Small intestine (tissue), 7 donors: ENCODE measurements around the gene SIX1. TPM values are rescaled to one million over a fixed set of nuclear protein-coding genes. Genes with fewer than 3 reads are reported as not detected.

Experiments used
- DNase-seq, 2 donors: peaks; one replicate each; pipeline versions ENCODE4 v3.0.0 to v3.0.0-alpha.2; 2013
- FAIRE-seq: peaks from 2 replicates; lab custom pipeline; 2012; peaks lifted over from hg19 to GRCh38; lab: Jason Lieb, UNC
- H3K27ac ChIP-seq, 3 donors: one replicate each; pipeline ENCODE4 v1.5.1; 2013; ENCODE audit warnings: low read length in 2 of 3, mild to moderate bottlenecking in 2 of 3, control low read depth in 1 of 3, inconsistent platforms in 1 of 3, low read depth in 1 of 3, moderate library complexity in 1 of 3
- H3K27me3 ChIP-seq, 3 donors: one replicate each; pipeline ENCODE4 v1.6.1; 2013; ENCODE audit warnings: low read length in 3 of 3, inconsistent platforms in 1 of 3; ENCODE audit not compliant: control insufficient read depth in 3 of 3, insufficient read depth in 3 of 3
- H3K36me3 ChIP-seq, 3 donors: one replicate each; pipeline ENCODE4 v1.6.1; 2013; ENCODE audit warnings: low read length in 3 of 3, inconsistent platforms in 1 of 3, low read depth in 1 of 3, mild to moderate bottlenecking in 1 of 3, moderate library complexity in 1 of 3; ENCODE audit not compliant: control insufficient read depth in 3 of 3, insufficient read depth in 2 of 3
- H3K4me1 ChIP-seq, 3 donors: one replicate each; pipeline ENCODE4 v1.6.1; 2013; ENCODE audit warnings: low read length in 2 of 3, inconsistent platforms in 1 of 3, low read depth in 1 of 3, mild to moderate bottlenecking in 1 of 3, moderate library complexity in 1 of 3; ENCODE audit not compliant: control insufficient read depth in 3 of 3, insufficient read depth in 2 of 3
- H3K4me3 ChIP-seq, 3 donors: one replicate each; pipeline ENCODE4 v1.5.1; 2013; ENCODE audit warnings: low read length in 3 of 3, control low read depth in 1 of 3, inconsistent platforms in 1 of 3, low read depth in 1 of 3, mild to moderate bottlenecking in 1 of 3, moderate library complexity in 1 of 3
- H3K9me3 ChIP-seq, 2 donors: one replicate each; pipeline ENCODE4 v1.6.1; 2013; ENCODE audit warnings: low read depth in 1 of 2, low read length in 1 of 2; ENCODE audit not compliant: control insufficient read depth in 2 of 2, insufficient read depth in 1 of 2
- WGBS, 3 donors: extraction: QIAGEN DNeasy Blood & Tissue Kit; methylation state at CpG; one replicate each; pipeline ENCODE4 v1.1.7; 2013; 5-methylcytosine and 5-hydroxymethylcytosine counted together
- polyA plus RNA-seq, 4 donors: library from polyadenylated mRNA; stranded (reverse) in 3 of 4; unstranded in 1 of 4; fragments of 200-250 nt in 3 of 4; fragments of 120-200 nt in 1 of 4; gene quantifications; one replicate each; pipeline versions ENCODE4 v1.2.1 to v1.2.3, GENCODE V29; 2013
- donor health status: healthy with polysubstance abuse.
- donor health status: control.
- donor health status: control.
- donor health status: Bipolar disorder and iron deficiency.
- donor health status: healthy.

Gene SIX1
- polyA plus RNA-seq, 4 donors, result 0.18 to 0.32 (median 0.27) TPM; not detected in 1

DNA sequence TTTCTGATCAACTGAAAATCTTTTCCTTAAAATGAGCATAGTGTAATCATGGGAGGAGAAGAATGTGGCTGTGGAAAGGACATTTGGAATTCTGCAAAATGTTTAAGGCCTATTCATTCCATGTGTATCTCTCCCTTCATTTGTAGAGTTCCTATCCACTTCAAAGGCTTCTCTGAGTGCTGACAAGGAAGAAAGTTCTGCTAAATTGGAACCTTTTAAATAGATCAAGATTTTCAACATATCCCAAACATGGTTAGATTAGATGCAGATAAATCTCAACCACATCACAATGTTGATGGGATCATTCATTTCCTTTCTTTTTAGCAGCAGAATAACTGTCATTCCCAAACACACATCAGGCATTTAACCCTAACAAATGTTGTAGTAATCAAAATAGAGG lies 28.4 kb upstream of the SIX1 start:
- FAIRE-seq, result no peak
- H3K36me3 ChIP-seq, result no peaks in the 10 kb centered on the region
- no peaks in the 10 kb centered on the region for H3K9me3 ChIP-seq
- no peaks in the 10 kb centered on the region for H3K27me3 ChIP-seq
- no peaks in the 10 kb centered on the region for H3K4me1 ChIP-seq
- no peak overlapping the region for H3K4me3 ChIP-seq
- DNase-seq, result no peak
- H3K27ac ChIP-seq, result no peak overlapping the region

GRCh38 chr14:60670989-60671388 lies 21.7 kb upstream of the SIX1 start:
- FAIRE-seq, result no peak
- 84 to 88% (median 85%) methylated on average over 3 of the region's 3 CpGs for WGBS, 3 donors
- no peaks in the 10 kb centered on the region for H3K9me3 ChIP-seq
- H3K27me3 ChIP-seq, result no peaks in the 10 kb centered on the region
- no peak overlapping the region for H3K27ac ChIP-seq
- H3K4me1 ChIP-seq, result no peaks in the 10 kb centered on the region
- DNase-seq, result no peak
- H3K36me3 ChIP-seq, result no peaks in the 10 kb centered on the region
- H3K4me3 ChIP-seq, result no peak overlapping the region

GRCh38 chr14:60668431-60669112 lies 19.3 kb upstream of the SIX1 start:
- Histone ChIP-seq H3K4me1 (no peaks in the 10 kb centered on the region), H3K36me3 (no peaks in the 10 kb centered on the region), H3K27me3 (peaks cover 0 to under 1% (median 0%) of the 10 kb centered on the region in 3 donors), H3K4me3 (no peak overlapping the region), H3K9me3 (no peaks in the 10 kb centered on the region), H3K27ac (no peak overlapping the region)
- FAIRE-seq (no peak), DNase-seq (no peak)
- 74 to 80% (median 78%) methylated on average over 5 of the region's 5 CpGs for WGBS, 3 donors

GRCh38 chr14:60665177-60665550 lies 15.9 kb upstream of the SIX1 start:
- H3K4me3 ChIP-seq, result no peak overlapping the region
- no peak overlapping the region for H3K27ac ChIP-seq
- DNase-seq (no peak), FAIRE-seq (no peak)
- H3K36me3 ChIP-seq, result no peaks in the 10 kb centered on the region
- H3K4me1 ChIP-seq, result no peaks in the 10 kb centered on the region
- H3K9me3 ChIP-seq, result no peaks in the 10 kb centered on the region
- H3K27me3 ChIP-seq, result peaks cover 0 to 20% (median 4%) of the 10 kb centered on the region in 3 donors
- 45 to 53% (median 51%) methylated on average over 3 of the region's 3 CpGs for WGBS, 3 donors

GRCh38 chr14:60662982-60663381 lies 13.7 kb upstream of the SIX1 start:
- Histone ChIP-seq H3K4me1 (no peaks in the 10 kb centered on the region), H3K27ac (no peak overlapping the region), H3K27me3 (peaks cover 0 to 31% (median 12%) of the 10 kb centered on the region in 3 donors), H3K36me3 (no peaks in the 10 kb centered on the region), H3K4me3 (no peak overlapping the region), H3K9me3 (no peaks in the 10 kb centered on the region)
- WGBS, 3 donors, result 59 to 83% (median 59%) methylated on average over 1 of the region's 1 CpG
- DNase-seq (no peak), FAIRE-seq (no peak)

- Histone ChIP-seq H3K4me1 (peaks cover 0 to 4% (median under 1%) of the 10 kb centered on the region in 3 donors), H3K4me3 (no peak overlapping the region), H3K36me3 (no peaks in the 10 kb centered on the region), H3K27me3 (peaks cover 0 to 43% (median 22%) of the 10 kb centered on the region in 3 donors), H3K27ac (no peak overlapping the region), H3K9me3 (no peaks in the 10 kb centered on the region)
- FAIRE-seq (no peak), DNase-seq (no peak)
- WGBS, 3 donors, result 13 to 47% (median 27%) methylated on average over 1 of the region's 1 CpG
Observed at GRCh38 chr14:60661721-60662120, 12.4 kb upstream of the SIX1 start.

GRCh38 chr14:60658909-60659585 lies 9.8 kb upstream of the SIX1 start:
- DNase-seq (no peak), FAIRE-seq (no peak)
- 15 to 41% (median 22%) methylated on average over 4 of the region's 4 CpGs for WGBS, 3 donors
- Histone ChIP-seq H3K27ac (no peak overlapping the region), H3K9me3 (no peaks in the 10 kb centered on the region), H3K4me1 (peaks cover 0 to 11% (median 7%) of the 10 kb centered on the region in 3 donors), H3K36me3 (no peaks in the 10 kb centered on the region), H3K27me3 (peaks cover 0 to 69% (median 38%) of the 10 kb centered on the region in 3 donors), H3K4me3 (no peak overlapping the region)

GRCh38 chr14:60658211-60658690 lies 9.0 kb upstream of the SIX1 start:
- Histone ChIP-seq H3K27ac (no peak overlapping the region), H3K4me1 (peaks cover 0 to 11% (median 7%) of the 10 kb centered on the region in 3 donors), H3K27me3 (peaks cover 0 to 74% (median 46%) of the 10 kb centered on the region in 3 donors), H3K9me3 (peaks cover 0 to under 1% of the 10 kb centered on the region in 2 donors), H3K36me3 (no peaks in the 10 kb centered on the region), H3K4me3 (no peak overlapping the region)
- FAIRE-seq (no peak), DNase-seq (no peak)
- WGBS, 3 donors, result 17 to 39% (median 20%) methylated on average over 10 of the region's 10 CpGs
